ENCODE measurements around the gene PTPN4. TPM values are rescaled to one million over a fixed set of nuclear protein-coding genes. Genes with fewer than 3 reads are reported as not detected.

The PTPN4 gene
- total RNA-seq, 2 experiments from 2014 or later = 32.9 to 34.7 TPM

DNA sequence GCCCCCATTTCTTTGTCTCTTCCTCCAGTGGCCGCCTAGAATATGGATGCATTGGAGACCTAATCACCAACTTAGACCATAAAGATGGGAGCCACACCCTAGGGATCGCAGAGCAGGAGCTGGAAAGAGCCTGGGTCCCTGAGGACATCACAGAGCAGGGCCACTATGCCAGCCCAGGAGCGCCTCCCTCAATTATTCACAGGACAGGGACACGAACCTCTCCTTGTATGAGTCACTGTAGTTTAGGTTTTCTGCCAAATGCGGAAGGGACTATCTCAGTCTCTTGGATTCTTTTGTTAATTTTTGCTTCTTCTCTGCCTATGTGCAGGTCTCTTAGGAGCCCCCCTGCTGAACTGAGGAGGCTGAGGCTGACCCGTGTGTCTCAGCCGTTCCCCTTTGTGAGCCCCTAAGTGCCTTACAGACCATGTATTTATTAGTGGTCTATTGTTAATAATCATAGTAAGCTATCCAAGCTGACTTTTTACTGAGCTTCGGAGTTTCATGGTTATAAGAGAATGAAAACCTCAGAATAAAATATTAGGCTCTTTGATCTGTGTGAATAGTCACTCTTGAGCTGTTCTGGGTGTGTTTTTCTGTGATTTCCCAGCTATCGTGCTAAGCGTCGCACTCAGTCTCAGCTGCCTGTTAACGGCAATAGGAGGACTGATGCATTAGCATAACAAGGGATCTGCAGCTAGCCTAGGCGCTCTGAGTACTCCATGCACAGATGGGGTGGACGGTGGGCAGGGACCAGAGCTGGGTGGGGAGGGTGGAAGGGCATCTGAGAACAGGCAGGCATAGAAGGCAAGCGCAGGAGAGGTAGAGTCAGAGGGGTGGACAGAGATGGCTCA, 12.7 kb upstream of the PTPN4 start:
- Mint-ChIP-seq H3K4me1 (no peaks in the 10 kb centered on the region), H3K9me3 (no peaks in the 10 kb centered on the region), H3K36me3 (no peaks in the 10 kb centered on the region), H3K27ac (no peak overlapping the region), H3K27me3 (no peaks in the 10 kb centered on the region), H3K4me3 (no peak overlapping the region)
- no peak for DNase-seq

DNA sequence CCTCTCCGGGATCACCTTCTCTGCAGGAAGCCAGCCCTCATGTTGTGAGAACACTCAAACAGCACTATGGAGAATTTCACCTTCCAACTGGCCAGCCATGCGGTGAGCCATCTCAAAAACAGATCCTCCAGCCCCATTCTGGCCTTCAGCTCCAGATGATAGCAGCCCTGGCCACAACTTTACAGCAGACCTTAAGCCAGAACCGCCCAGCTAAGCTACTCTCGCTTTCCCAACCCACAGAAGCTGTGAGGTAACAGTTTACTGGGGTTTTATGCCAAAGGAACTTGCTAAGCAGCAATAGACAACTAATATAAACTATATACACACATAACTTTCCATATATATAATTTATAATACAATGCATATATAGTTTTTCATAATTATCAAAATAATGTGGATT, 11.6 kb upstream of the PTPN4 start:
- Mint-ChIP-seq H3K4me1 (peaks cover under 1% of the 10 kb centered on the region), H3K36me3 (no peaks in the 10 kb centered on the region), H3K27me3 (no peaks in the 10 kb centered on the region), H3K4me3 (no peak overlapping the region), H3K27ac (no peak overlapping the region), H3K9me3 (no peaks in the 10 kb centered on the region)
- no peak for DNase-seq

DNA sequence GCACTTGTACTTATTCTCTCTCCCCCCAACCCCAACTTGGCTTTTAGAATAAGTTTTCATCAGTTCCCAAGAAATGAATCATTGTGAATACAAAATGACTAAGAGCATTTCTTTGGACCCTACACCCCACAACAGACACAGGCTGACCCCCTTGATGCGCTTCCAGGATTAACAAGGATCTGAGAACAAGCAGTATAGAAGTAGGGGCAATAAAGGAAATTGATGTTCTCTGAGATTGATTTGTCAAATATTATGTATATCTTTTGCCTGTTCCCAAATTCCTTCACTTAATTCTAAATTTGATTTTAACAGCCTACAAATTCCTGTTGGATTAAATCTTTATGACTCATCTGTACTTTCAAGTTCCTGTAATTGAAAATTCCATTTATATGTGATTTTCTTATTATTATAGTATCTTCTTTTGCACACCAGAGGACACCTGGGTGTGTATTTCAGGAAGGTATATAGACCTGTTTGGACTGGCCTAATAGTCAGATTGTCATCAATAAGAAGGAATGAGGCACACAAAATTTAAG, 10.2 kb upstream of the PTPN4 start:
- no peaks in the 10 kb centered on the region for H3K36me3 Mint-ChIP-seq
- no peaks in the 10 kb centered on the region for H3K9me3 Mint-ChIP-seq
- no peak overlapping the region for H3K4me3 Mint-ChIP-seq
- no peaks in the 10 kb centered on the region for H3K27me3 Mint-ChIP-seq
- no peak for DNase-seq
- H3K27ac Mint-ChIP-seq = no peak overlapping the region
- H3K4me1 Mint-ChIP-seq = peaks cover 7% of the 10 kb centered on the region

DNA sequence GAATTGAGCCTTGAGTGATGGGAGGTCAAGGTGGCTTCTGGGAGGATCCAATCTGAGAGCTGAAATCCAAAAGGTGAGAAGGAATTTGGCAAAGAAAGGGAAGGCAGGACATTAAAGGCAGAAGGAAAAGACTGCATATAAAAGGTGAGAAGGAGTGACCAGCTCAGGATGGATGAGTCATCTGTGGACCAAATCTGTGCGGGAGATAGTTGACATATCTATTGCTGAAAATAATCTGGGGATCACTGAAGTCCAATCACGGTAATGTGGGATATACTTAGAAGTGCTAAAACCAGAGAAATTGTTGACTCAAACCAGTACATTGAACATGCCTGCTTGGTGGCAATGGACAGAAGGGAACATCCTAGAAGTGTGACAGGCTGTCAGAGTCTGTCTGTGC, 8.0 kb upstream of the PTPN4 start:
- Mint-ChIP-seq H3K27ac (no peak overlapping the region), H3K4me1 (peaks cover 10% of the 10 kb centered on the region), H3K4me3 (no peak overlapping the region), H3K9me3 (no peaks in the 10 kb centered on the region), H3K36me3 (no peaks in the 10 kb centered on the region), H3K27me3 (no peaks in the 10 kb centered on the region)
- no peak for DNase-seq

DNA sequence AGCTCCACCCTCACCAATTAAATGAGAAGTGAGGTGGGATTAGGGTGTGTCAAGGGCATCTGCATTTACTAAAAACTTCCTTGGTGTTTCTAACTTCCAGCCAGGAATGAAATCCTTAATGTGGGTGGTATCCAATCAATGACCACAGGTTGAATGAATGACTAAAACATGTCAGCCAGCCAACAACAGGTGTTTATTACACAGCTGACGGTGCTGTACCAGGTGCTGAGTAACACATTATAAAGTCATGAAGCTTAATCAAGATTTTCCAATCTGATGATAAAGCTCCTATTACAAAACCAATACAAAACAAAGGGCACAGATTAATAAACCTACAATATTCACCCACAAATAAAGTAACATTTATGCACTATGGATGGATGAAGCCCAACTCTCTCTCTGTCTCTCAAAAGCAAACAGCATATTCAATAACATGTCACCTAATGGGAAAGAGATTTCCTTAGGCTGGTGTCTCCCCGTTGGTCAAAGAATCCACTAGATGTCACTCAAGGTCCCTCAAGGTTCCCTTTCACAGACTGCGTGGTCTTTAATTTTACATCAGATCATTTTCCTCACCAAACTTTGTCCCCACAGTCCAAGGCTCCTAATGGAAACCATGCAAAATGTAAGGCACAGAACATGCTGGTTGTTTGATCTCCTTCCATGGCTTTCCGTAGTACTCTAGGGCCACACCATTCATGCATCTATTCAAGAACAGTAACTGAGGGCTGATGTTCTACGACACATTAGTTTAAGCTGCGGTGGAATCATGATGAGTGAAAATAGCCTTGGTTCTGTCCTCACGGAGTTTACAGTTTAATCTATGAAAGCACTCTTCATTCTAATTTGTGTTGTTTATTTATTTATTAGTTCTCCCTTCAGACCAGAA, 6.4 kb upstream of the PTPN4 start:
- H3K27ac Mint-ChIP-seq = no peak overlapping the region
- DNase-seq = no peak
- H3K4me3 Mint-ChIP-seq = no peak overlapping the region
- no peaks in the 10 kb centered on the region for H3K9me3 Mint-ChIP-seq
- H3K27me3 Mint-ChIP-seq = no peaks in the 10 kb centered on the region
- H3K4me1 Mint-ChIP-seq = peaks cover 16% of the 10 kb centered on the region
- no peaks in the 10 kb centered on the region for H3K36me3 Mint-ChIP-seq

DNA sequence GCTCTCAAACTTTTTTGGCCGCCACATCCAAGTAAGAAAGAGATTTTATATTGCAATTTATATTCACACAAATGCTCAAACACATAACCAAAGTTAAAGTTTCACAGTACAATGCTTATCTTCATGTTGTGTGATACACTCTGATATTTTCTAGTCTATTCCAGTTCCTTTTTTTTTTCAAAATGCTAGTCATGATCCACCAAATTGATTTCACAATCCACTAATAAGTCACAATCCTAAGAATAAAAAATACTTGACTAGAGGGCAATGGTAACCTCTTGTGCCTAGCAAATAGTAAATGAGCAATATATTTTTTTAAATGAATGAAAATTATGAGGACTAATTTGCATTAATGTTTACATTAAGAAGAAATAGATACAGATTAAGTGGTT, 5.8 kb upstream of the PTPN4 start:
- peaks cover 21% of the 10 kb centered on the region for H3K4me1 Mint-ChIP-seq

DNA sequence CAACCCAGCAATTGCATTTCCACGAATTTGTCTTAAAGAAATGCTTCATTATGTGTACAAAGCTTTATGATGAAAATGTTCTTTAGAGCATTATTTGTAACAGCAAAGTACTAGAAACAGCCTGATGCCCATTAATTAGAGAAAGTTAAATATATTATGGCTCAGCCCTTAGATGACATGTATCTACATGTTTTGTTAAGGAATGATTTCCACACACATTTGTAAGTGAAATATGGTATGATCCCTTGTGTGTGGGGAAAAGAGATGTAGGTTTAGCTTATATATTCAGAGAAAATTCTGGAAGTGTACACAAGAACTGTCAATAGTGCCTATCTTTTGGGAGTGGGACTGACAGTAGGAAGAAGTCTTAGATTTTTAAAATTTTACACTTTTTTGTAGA, 3.8 kb upstream of the PTPN4 start:
- DNase-seq = no peak
- Mint-ChIP-seq H3K27me3 (no peaks in the 10 kb centered on the region), H3K4me1 (peaks cover 22% of the 10 kb centered on the region), H3K36me3 (no peaks in the 10 kb centered on the region), H3K4me3 (no peak overlapping the region), H3K9me3 (no peaks in the 10 kb centered on the region), H3K27ac (no peak overlapping the region)

More for the DNA sequence above, 5.8 kb upstream of the PTPN4 start:
- H3K4me3 Mint-ChIP-seq = no peak overlapping the region
- H3K27ac Mint-ChIP-seq = no peak overlapping the region
- no peak for DNase-seq
- no peaks in the 10 kb centered on the region for H3K36me3 Mint-ChIP-seq
- H3K9me3 Mint-ChIP-seq = no peaks in the 10 kb centered on the region
- H3K27me3 Mint-ChIP-seq = no peaks in the 10 kb centered on the region

DNA sequence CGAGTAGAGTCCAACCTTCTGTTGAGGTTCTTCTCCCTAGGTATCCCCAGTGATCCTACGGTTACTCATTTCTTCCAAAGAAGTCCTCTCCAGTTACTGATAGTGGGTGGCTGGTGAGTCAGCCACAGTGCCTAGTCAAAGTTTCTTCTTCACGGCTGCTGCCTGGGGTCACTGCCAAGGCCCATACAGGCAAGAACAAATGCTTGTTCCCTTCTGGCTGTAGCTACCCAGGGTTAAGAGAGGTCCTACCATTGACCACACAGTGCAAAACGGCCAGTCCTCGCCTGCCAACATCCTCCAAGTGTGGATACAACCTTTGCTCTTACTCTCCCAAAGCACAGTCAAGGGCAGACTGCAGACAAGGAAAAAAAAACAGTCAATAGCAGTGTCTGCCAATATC, 2.9 kb upstream of the PTPN4 start:
- no peak overlapping the region for H3K4me3 Mint-ChIP-seq
- peak overlapping the region; percentile 42 for H3K27ac Mint-ChIP-seq
- H3K9me3 Mint-ChIP-seq = no peaks in the 10 kb centered on the region
- DNase-seq = peak; percentile 48
- H3K4me1 Mint-ChIP-seq = peaks cover 27% of the 10 kb centered on the region
- no peaks in the 10 kb centered on the region for H3K27me3 Mint-ChIP-seq
- H3K36me3 Mint-ChIP-seq = no peaks in the 10 kb centered on the region

DNA sequence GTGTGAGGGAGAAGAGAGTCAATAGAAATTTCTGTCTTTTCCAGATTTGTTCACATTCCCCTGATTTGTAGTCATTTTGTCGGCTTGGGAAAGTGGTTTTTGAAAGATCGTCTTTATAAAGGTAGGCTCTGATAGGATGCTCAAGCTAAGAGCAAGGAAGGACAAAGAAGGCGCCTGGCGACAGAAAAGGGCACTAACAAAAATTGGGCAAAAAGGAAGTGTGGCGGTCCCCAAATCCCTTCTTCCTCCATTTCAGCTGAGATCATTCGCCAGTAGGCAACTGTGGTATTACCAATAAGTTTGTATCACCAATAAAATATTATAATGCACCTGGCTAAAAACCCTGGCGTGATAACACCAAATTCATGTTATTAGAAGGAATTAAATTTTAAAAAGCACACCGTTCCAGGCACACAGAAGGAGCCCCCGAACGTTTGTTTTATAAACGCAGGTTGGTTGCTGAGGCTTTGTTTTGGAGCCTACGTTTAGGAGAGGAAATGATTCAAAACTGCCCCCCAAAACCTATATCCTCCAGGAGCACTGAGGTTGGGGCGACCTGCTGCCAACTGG, 756 bp upstream of the PTPN4 start:
- H3K4me1 Mint-ChIP-seq = peaks cover 38% of the 10 kb centered on the region
- no peak for DNase-seq
- H3K36me3 Mint-ChIP-seq = no peaks in the 10 kb centered on the region
- H3K27ac Mint-ChIP-seq = peak overlapping the region; percentile 94
- H3K9me3 Mint-ChIP-seq = no peaks in the 10 kb centered on the region
- H3K27me3 Mint-ChIP-seq = no peaks in the 10 kb centered on the region
- peak overlapping the region; percentile 90 for H3K4me3 Mint-ChIP-seq

DNA sequence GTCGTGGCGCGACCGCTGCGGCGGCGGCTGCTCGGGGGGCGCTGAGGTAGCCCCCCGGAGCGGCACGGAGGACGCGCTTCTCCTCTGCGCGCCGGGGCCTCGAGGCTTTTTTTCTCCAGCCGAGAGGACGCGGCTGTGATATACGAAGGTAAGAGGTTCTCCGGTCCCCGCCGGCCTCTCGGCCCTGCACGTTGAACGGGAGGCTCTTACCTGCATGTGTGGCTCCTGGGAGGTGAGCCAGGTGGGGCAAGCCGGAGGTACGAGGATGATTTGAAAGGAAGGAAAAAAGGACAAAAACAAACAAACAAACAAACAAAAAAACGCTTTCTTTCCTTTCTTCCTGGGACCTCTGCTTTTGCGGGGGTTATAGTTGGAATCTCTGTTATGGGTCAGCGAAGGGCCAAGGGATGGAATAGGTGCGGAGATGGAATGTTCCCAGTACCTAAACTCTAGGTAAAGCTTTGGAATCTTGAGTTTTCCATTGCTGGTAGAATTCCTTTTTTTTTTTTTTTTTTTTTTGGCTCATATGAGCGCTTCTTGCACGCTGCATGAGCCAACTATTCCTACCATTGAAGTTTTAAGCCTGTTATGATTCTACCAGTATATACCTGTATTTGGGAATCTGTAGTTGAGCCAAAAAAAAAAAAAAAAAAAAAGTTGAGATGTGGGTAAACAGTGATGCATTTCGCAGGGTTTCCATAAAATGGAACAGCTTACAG, 674 bp downstream of the PTPN4 start:
- DNase-seq = no peak
- Mint-ChIP-seq H3K27me3 (no peaks in the 10 kb centered on the region), H3K9me3 (no peaks in the 10 kb centered on the region), H3K27ac (peak overlapping the region; percentile 76), H3K4me3 (peak overlapping the region; percentile 80), H3K36me3 (peaks cover 3% of the 10 kb centered on the region), H3K4me1 (peaks cover 46% of the 10 kb centered on the region)

DNA sequence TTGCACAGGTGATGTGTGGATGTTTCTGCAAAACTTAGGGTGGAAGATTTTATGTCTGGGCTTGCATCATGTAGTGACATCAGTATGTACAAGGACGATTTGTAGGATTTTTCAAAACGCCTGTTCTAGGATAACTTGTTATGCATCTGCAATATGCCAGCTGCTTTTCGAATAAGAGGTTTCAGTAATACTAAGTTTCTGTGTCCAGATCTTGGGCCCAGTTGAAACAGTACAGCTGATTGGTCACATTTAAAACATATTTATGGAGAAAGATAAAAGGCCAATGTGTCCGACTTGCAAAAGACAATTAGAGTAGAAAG, 1.2 kb downstream of the PTPN4 start:
- Mint-ChIP-seq H3K36me3 (peaks cover 6% of the 10 kb centered on the region), H3K27me3 (no peaks in the 10 kb centered on the region), H3K9me3 (no peaks in the 10 kb centered on the region), H3K27ac (peak overlapping the region; percentile 76), H3K4me3 (peak overlapping the region; percentile 80), H3K4me1 (peaks cover 50% of the 10 kb centered on the region)
- no peak for DNase-seq

DNA sequence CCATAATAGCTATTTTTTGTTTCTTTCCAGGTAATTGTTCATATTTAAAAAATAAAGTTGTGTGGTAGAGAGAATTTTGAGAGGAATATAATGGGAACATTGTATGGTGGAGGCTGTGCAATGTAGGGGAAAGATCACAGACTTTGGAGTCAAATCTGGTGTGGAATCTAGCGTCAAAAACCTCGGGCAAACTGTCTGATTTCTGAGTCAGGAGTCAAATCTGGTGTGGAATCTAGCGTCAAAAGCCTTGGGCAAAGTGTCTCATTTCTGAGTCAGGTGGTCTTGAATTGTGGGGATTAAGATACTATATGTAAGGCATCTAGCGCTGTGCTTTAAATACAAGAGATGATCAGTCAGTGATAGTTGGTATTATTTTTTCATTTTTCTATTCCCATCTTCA, 5.1 kb downstream of the PTPN4 start:
- Mint-ChIP-seq H3K36me3 (peaks cover 6% of the 10 kb centered on the region), H3K4me3 (no peak overlapping the region), H3K9me3 (no peaks in the 10 kb centered on the region), H3K27ac (no peak overlapping the region), H3K4me1 (peaks cover 40% of the 10 kb centered on the region), H3K27me3 (no peaks in the 10 kb centered on the region)
- DNase-seq = no peak

DNA sequence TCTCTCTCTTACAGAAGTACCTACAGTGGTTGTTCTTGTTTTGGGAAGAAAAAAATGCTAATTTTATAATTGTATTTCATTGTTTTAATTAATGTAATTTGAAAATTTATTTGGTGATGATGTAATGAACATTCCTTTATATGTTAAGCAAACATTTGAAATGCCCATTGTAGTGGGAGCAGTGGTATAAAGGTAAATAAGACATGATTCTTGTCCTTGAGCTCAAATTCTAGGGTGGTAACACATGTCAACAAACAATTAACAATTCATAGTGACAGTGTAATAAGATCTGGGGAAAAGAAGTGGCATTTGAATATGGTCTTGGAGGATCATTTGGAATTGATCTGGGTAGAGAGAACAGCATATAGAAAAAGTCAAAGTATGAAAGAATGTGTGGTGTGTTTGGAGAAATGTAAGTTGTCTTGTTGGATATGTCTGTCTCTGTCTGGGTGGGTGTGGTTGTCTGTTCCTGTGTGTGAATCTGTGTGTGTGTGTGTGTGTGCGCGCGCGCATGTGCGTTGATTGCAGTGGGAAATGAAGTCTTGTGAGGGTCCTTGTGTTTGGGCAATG, 5.8 kb downstream of the PTPN4 start:
- Mint-ChIP-seq H3K9me3 (no peaks in the 10 kb centered on the region), H3K4me1 (peaks cover 42% of the 10 kb centered on the region), H3K27me3 (no peaks in the 10 kb centered on the region), H3K36me3 (peaks cover 6% of the 10 kb centered on the region), H3K27ac (no peak overlapping the region), H3K4me3 (no peak overlapping the region)
- no peak for DNase-seq

DNA sequence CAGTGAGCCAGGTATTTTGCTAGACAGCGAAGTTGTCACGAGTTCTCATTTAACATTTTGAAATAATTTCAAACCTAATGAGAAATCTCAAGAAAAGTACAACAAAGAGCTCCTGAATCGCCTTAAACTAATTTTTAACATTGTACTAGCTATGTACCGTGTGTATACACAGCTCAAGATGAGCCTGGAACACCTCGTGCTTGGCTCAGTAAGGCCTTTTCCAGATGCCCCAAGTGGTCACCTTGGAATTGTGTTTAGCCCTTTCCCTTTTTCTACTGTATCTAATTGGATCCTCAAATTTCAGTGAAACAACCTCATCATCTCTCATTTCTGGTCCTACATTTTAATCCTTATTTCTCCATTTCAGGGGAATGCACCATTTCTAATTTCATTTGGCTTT, 7.2 kb downstream of the PTPN4 start:
- no peak for DNase-seq
- H3K27me3 Mint-ChIP-seq = no peaks in the 10 kb centered on the region
- peaks cover 44% of the 10 kb centered on the region for H3K4me1 Mint-ChIP-seq
- H3K36me3 Mint-ChIP-seq = peaks cover 12% of the 10 kb centered on the region
- H3K9me3 Mint-ChIP-seq = no peaks in the 10 kb centered on the region
- no peak overlapping the region for H3K4me3 Mint-ChIP-seq
- no peak overlapping the region for H3K27ac Mint-ChIP-seq
